GM23248 (cell line): Measurements from ENCODE around the gene ZEB1. TPM values are rescaled to one million over a fixed set of nuclear protein-coding genes. Genes with fewer than 3 reads are reported as not detected.

Source experiments
- DNase-seq: peaks from one replicate; pipeline ENCODE4 v3.0.0-alpha.2; 2015
- H2AFZ ChIP-seq: fragments of 200-600 bp; sonication (generic); 2 replicates; pipeline ENCODE4 v1.6.1; 2016; ENCODE audit warnings: antibody characterized with exemption
- H3F3A ChIP-seq: fragments of 200-600 bp; sonication (generic); 2 replicates; pipeline ENCODE4 v1.6.1; 2016; ENCODE audit warnings: mild to moderate bottlenecking, antibody characterized with exemption, mixed run types; ENCODE audit not compliant: insufficient read depth
- H3K27ac ChIP-seq: fragments of 200-600 bp; sonication (generic); 2 replicates; pipeline ENCODE4 v1.5.1; 2016; ENCODE audit warnings: mild to moderate bottlenecking
- H3K27me3 ChIP-seq: fragments of 200-600 bp; sonication (generic); replicated peaks from 2 replicates; pipeline ENCODE4 v1.6.1; 2016; ENCODE audit warnings: mild to moderate bottlenecking; ENCODE audit not compliant: insufficient read depth
- H3K36me3 ChIP-seq: fragments of 200-600 bp; sonication (generic); 2 replicates; pipeline ENCODE4 v1.6.1; 2016; ENCODE audit warnings: low read depth, mild to moderate bottlenecking
- H3K4me1 ChIP-seq: fragments of 200-600 bp; sonication (generic); 2 replicates; pipeline ENCODE4 v1.6.1; 2016; ENCODE audit warnings: mild to moderate bottlenecking; ENCODE audit not compliant: insufficient read depth
- H3K4me2 ChIP-seq: fragments of 200-600 bp; sonication (generic); one replicate; pipeline ENCODE4 v1.6.1; 2016; ENCODE audit warnings: mild to moderate bottlenecking; ENCODE audit not compliant: unreplicated experiment
- H3K4me3 ChIP-seq: fragments of 200-600 bp; sonication (generic); 2 replicates; pipeline ENCODE4 v1.5.1; 2016; ENCODE audit warnings: mild to moderate bottlenecking
- H3K79me2 ChIP-seq: fragments of 200-600 bp; sonication (generic); 2 replicates; pipeline ENCODE4 v1.6.1; 2016; ENCODE audit warnings: mild to moderate bottlenecking; ENCODE audit not compliant: insufficient read depth
- H3K9ac ChIP-seq: fragments of 200-600 bp; sonication (generic); 2 replicates; pipeline ENCODE4 v1.6.1; 2016; ENCODE audit warnings: mild to moderate bottlenecking
- H3K9me2 ChIP-seq: fragments of 200-600 bp; sonication (generic); 2 replicates; pipeline ENCODE4 v1.6.1; 2016; ENCODE audit warnings: mixed run types, mild to moderate bottlenecking, moderate library complexity; ENCODE audit not compliant: insufficient read depth
- H3K9me3 ChIP-seq: fragments of 200-600 bp; sonication (generic); one replicate; pipeline ENCODE4 v1.6.1; 2017; ENCODE audit warnings: low read depth
- H4K20me1 ChIP-seq: fragments of 200-600 bp; sonication (generic); 2 replicates; pipeline ENCODE4 v1.6.0; 2016; ENCODE audit not compliant: insufficient read depth
- EZH2 ChIP-seq: fragments of 200-600 bp; sonication (generic); IDR thresholded peaks from 2 replicates; pipeline ENCODE4 v1.6.1; 2018; ENCODE audit warnings: antibody characterized with exemption, mild to moderate bottlenecking; ENCODE audit not compliant: insufficient read depth, poor library complexity, severe bottlenecking
- EZH2phosphoT487 ChIP-seq: fragments of 200-600 bp; sonication (generic); IDR thresholded peaks from 2 replicates; pipeline ENCODE4 v1.6.1; 2018; ENCODE audit warnings: antibody characterized with exemption, moderate library complexity, mild to moderate bottlenecking, low read depth; ENCODE audit not compliant: insufficient read depth
- WGBS, 2 experiments: methylation state at CpG; one replicate each; pipeline ENCODE4 v1.1.6; 2015 to 2017; ENCODE audit warnings: low lambda C conversion rate in 2 of 2, low coverage in 1 of 2; ENCODE audit errors: missing lambda C conversion rate in 2 of 2; 5-methylcytosine and 5-hydroxymethylcytosine counted together
- in situ Hi-C: fragments of 300-500 bp; cut with MboI; formaldehyde crosslinking; loops from 2 replicates; pipeline ENCODE4 v1.15.0; 2020
- polyA plus RNA-seq: library from polyadenylated mRNA; unstranded; fragments of >200 nt; fragmentation: Nextera tagmentation; extraction: Ambion mirVana; gene quantifications from 2 replicates; pipeline ENCODE4 v1.2.1, GENCODE V29; 2016
- total RNA-seq: library from RNA; depleted of rRNA; stranded (reverse); fragments of >200 nt; shearing (Covaris generic); gene quantifications from 2 replicates; pipeline ENCODE4 v1.2.3, GENCODE V29; 2014

Gene ZEB1
- total and polyA plus RNA-seq, 2 experiments from 2014 or later: 62.0 to 69.8 TPM

DNA sequence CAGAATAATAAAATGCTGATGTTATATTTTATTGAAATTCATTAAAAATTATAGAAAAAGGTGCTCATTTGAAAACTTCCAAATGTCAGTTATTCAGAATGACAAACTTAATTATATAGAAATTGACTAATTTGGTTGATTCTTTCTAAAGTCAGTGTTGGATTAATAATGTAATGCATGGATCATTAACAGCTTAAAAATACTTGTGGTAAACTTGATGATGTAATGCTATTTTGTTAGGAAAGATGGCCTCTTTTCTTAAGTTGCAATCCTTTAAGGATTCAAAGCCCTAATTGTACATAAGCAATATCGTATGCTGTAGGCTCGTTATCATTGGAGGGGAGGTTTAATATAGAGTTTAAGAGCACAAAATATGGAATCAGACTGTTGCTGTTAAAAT is 141.2 kb downstream of the ZEB1 start:
- WGBS, 2 experiments: 55 to 82% methylated on average over 2 of the region's 2 CpGs

DNA sequence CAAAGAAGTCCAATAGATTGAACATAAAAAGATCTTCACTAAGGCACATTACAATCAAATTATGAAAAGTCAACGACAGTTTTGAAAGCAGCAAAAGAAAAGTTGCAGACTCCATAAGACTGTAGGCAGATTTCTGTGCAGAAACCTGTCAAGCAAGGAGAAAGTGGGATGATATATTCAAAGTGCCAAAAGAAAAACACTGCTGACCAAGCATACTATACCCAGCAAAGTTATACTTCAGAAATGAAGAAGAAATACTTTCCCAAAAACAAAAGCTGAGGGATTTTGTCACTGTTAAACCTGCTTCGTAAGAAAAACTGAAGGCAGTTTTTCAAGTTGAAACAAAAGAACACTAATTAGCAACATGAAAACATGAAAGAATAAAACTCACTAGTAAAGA is 145.5 kb downstream of the ZEB1 start:
- Histone ChIP-seq H3K9me2 (no peaks in the 10 kb centered on the region), H3K4me3 (no peak overlapping the region), H3K27ac (no peak overlapping the region), H3K27me3 (no peaks in the 10 kb centered on the region), H3K36me3 (peaks cover 49% of the 10 kb centered on the region), H3K79me2 (peaks cover 90% of the 10 kb centered on the region), H2AFZ (no peak overlapping the region), H3K4me2 (no peak overlapping the region), H3F3A (0 out of 2 replicates have a peak, but pooled peaks cover 13% of the 10 kb centered on the region), H3K9ac (no peak overlapping the region), H3K4me1 (peaks cover 12% of the 10 kb centered on the region; the same call in 1 of the 2 replicates), H4K20me1 (no peaks in the 10 kb centered on the region), H3K9me3 (peaks cover 4% of the 10 kb centered on the region)
- TF ChIP-seq EZH2 (no peak), EZH2phosphoT487 (no peak)
- 97 to 99% methylated on average over 2 of the region's 2 CpGs for WGBS, 2 experiments
- in situ Hi-C loops: no loop called here
- no peak for DNase-seq

More for the DNA sequence above, 141.2 kb downstream of the ZEB1 start:
- H2AFZ ChIP-seq: no peak overlapping the region
- peaks cover 40% of the 10 kb centered on the region for H3K36me3 ChIP-seq
- H4K20me1 ChIP-seq: 0 out of 2 replicates have a peak, but pooled peaks cover 5% of the 10 kb centered on the region
- no peak for DNase-seq
- 0 out of 2 replicates have a peak, but pooled peaks cover 16% of the 10 kb centered on the region for H3F3A ChIP-seq
- H3K4me2 ChIP-seq: no peak overlapping the region
- H3K27ac ChIP-seq: no peak overlapping the region
- in situ Hi-C loops: no loop called here
- TF ChIP-seq EZH2 (no peak), EZH2phosphoT487 (no peak)
- H3K4me3 ChIP-seq: no peak overlapping the region
- H3K4me1 ChIP-seq: peaks cover 13% of the 10 kb centered on the region; the same call in 1 of the 2 replicates
- H3K9me2 ChIP-seq: no peaks in the 10 kb centered on the region
- peaks cover 4% of the 10 kb centered on the region for H3K9me3 ChIP-seq
- peaks cover 99% of the 10 kb centered on the region for H3K79me2 ChIP-seq
- H3K27me3 ChIP-seq: no peaks in the 10 kb centered on the region
- H3K9ac ChIP-seq: no peak overlapping the region

DNA sequence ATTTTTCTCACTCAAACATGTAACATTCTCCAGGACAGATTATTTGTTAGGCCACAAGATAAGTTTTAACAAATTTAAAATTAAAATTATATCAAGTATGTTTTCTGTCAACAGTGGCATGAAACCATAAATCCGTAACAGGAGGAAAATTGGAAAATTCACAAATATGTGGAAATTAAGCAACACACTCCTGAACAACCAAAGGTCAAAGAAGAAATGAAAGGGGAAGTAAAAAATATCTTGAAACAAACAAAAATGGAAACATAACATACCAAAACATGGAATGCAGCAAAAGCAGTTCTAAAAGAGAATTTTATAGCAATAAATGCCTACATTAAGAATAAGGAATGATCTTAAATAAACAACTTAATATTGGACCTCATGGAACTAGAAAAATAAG is 147.3 kb downstream of the ZEB1 start:
- Histone ChIP-seq H3K4me3 (no peak overlapping the region), H3F3A (0 out of 2 replicates have a peak, but pooled peaks cover 13% of the 10 kb centered on the region), H3K36me3 (peaks cover 46% of the 10 kb centered on the region), H3K4me1 (no peaks in the 10 kb centered on the region), H2AFZ (no peak overlapping the region), H3K4me2 (no peak overlapping the region), H3K9me3 (peaks cover 4% of the 10 kb centered on the region), H3K79me2 (peaks cover 73% of the 10 kb centered on the region), H3K27me3 (no peaks in the 10 kb centered on the region), H4K20me1 (no peaks in the 10 kb centered on the region), H3K27ac (no peak overlapping the region), H3K9ac (no peak overlapping the region), H3K9me2 (no peaks in the 10 kb centered on the region)
- 96 to 100% methylated on average over 1 of the region's 1 CpG for WGBS, 2 experiments
- TF ChIP-seq EZH2phosphoT487 (no peak), EZH2 (no peak)
- in situ Hi-C loops: no loop called here
- DNase-seq: no peak

- H3K36me3 ChIP-seq: peaks cover 30% of the 10 kb centered on the region
- peaks cover 4% of the 10 kb centered on the region for H3K9me3 ChIP-seq
- no peak overlapping the region for H3K27ac ChIP-seq
- no peaks in the 10 kb centered on the region for H3K9me2 ChIP-seq
- no peak overlapping the region for H2AFZ ChIP-seq
- DNase-seq: peak; percentile 37
- no peaks in the 10 kb centered on the region for H4K20me1 ChIP-seq
- H3K4me1 ChIP-seq: no peaks in the 10 kb centered on the region
- H3K4me2 ChIP-seq: no peak overlapping the region
- H3F3A ChIP-seq: 0 out of 2 replicates have a peak, but pooled peaks cover 13% of the 10 kb centered on the region
- no peak for TF ChIP-seq EZH2
- TF ChIP-seq EZH2phosphoT487: no peak
- 79 to 84% methylated on average over 4 of the region's 4 CpGs for WGBS, 2 experiments
- in situ Hi-C loops: no loop called here
- peaks cover 56% of the 10 kb centered on the region for H3K79me2 ChIP-seq
- no peak overlapping the region for H3K4me3 ChIP-seq
- H3K9ac ChIP-seq: no peak overlapping the region
- H3K27me3 ChIP-seq: no peaks in the 10 kb centered on the region
Measured at GRCh38 chr10:31467791-31468535, 148.9 kb downstream of the ZEB1 start.
